HG03196 (cell line): ENCODE data around the gene ZNF561.
"Not testable (repeated sequence)": the region's sequence is repeated elsewhere in the genome, so short reads cannot be mapped to it uniquely, and the experiment has no call there.

ENCODE experiments used
- ATAC-seq: cut with Tn5 transposase; IDR thresholded peaks from one replicate; pipeline ENCODE4 v1.9.1; 2021; ENCODE audit not compliant: unreplicated experiment

The ZNF561 gene

GRCh38 chr19:9621156-9622037 is at the start of gene ZNF561:
Gene ZNF561 (minus strand): TSS chr19:9621232. CDS start chr19:9619456, 1,776 bp downstream.
- peak; percentile 79 for ATAC-seq

- ATAC-seq = no peak
Measured at GRCh38 chr19:9668544-9668943, 47.5 kb upstream of the ZNF561 start.

- no peak for ATAC-seq
Measured at GRCh38 chr19:9667898-9668297, 46.9 kb upstream of the ZNF561 start.

- no peak for ATAC-seq
Measured at GRCh38 chr19:9658769-9659168, 37.7 kb upstream of the ZNF561 start.

GRCh38 chr19:9653066-9653555 is 32.1 kb upstream of the ZNF561 start:
- not testable (repeated sequence) for ATAC-seq

- not testable (repeated sequence) for ATAC-seq
Measured at GRCh38 chr19:9651464-9651863, 30.4 kb upstream of the ZNF561 start.

- ATAC-seq = no peak
Measured at GRCh38 chr19:9650345-9650744, 29.3 kb upstream of the ZNF561 start.

- ATAC-seq = no peak
Measured at GRCh38 chr19:9645472-9645871, 24.4 kb upstream of the ZNF561 start.

GRCh38 chr19:9644472-9644871 is 23.4 kb upstream of the ZNF561 start:
- no peak for ATAC-seq

GRCh38 chr19:9641810-9642209 is 20.8 kb upstream of the ZNF561 start:
- no peak for ATAC-seq

- no peak for ATAC-seq
Measured at GRCh38 chr19:9640956-9641355, 19.9 kb upstream of the ZNF561 start.

- no peak for ATAC-seq
Measured at GRCh38 chr19:9636018-9636417, 15.0 kb upstream of the ZNF561 start.

- no peak for ATAC-seq
Measured at GRCh38 chr19:9627856-9628255, 6.8 kb upstream of the ZNF561 start.

GRCh38 chr19:9622531-9622930 is 1.5 kb upstream of the ZNF561 start:
- no peak for ATAC-seq

GRCh38 chr19:9620842-9621155 is 233 bp downstream of the ZNF561 start:
- peak; percentile 14 for ATAC-seq

GRCh38 chr19:9615844-9616243 is 5.2 kb downstream of the ZNF561 start:
- no peak for ATAC-seq

- no peak for ATAC-seq
Measured at GRCh38 chr19:9610484-9611113, 10.4 kb downstream of the ZNF561 start.

GRCh38 chr19:9608912-9609311 is 12.1 kb downstream of the ZNF561 start:
- ATAC-seq = no peak

GRCh38 chr19:9597027-9597426 is 24.0 kb downstream of the ZNF561 start:
- ATAC-seq = no peak

- no peak for ATAC-seq
Measured at GRCh38 chr19:9586764-9587163, 34.3 kb downstream of the ZNF561 start.

GRCh38 chr19:9584073-9584833 is 36.8 kb downstream of the ZNF561 start, which contains the start of gene ZNF121:
Gene ZNF121 (minus strand): TSS chr19:9584504. CDS start chr19:9568097, 16,407 bp downstream.
- peak; percentile 78 for ATAC-seq
